Activated CD8-positive, alpha-beta memory T cell treated with anti-CD3 and anti-CD28 coated beads, Interleukin-2, amount 50 U/mL, for 48 hours (primary cell): ENCODE data around the gene RFNG.

Experiments
- DNase-seq: peaks from one replicate; pipeline ENCODE4 v3.0.0-alpha.2; 2020

Gene RFNG

DNA sequence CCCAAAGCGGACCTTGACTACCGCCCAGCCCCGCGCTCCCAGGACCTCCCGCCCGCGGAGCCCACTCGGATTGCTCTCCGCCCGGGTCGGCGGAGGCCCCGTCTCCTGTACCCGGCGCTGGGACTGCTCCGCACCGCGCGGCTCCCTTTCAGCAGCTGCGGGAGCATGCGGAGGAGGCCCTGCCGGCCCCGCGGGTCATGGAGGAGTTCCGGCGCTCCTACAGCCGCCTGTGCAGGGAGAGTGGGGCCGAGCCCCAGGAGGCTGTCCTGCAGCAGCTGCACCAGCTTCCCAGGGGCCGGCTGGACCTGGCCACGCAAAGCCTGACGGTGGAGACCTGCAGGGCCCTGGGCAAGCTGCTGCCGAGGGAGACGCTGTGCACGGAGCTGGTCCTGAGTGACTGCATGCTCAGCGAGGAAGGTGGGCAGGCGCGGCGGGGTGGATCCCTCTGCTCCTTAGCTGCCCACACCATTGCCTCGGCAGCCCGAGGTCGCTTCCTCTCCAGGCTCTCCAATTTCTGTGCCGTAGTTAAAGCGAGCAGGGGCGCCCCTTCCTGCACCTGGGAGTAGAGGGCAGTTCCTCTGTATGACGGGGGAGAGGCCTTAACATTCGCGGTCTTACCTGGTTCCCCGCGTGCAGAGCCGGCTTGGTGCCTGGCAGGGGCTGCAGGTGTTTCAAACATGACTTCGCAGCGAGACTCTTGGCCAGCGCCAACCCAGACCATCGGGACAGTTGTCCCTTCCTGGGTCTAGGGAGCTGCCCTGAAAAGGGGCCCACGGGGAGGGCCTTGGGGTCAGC lies 28.0 kb downstream of the RFNG start:
- DNase-seq = peak; percentile 73

DNA sequence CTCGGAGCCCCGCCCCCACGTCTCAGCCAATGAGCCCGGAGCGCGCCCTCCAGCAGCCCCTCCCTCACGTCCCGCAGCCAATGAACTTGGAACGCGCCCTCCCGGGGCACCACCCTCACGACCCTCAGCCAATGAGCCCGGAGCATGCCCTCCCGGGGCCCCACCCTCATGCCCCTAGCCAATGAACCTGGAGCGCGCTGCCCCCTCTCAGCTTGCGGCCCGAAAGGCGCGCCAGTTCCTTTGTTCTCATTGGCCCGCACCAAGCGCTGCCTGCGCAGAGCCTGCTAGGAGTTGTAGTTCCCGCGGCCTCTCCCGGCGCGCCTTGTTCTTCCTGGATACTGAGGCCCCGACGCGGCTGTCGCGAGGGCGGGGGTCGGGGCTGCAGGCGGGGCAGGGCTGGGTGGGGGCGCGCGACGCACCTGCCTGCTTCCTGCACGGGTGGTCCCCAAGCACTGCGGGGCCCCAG lies 28.6 kb downstream of the RFNG start, which contains the start of gene LRRC45:
Gene LRRC45 (plus strand): TSS at position 325 of the 466 bp plus-strand sequence. CDS start 339 bp downstream, outside the sequence.
- peak; percentile 99 for DNase-seq

DNA sequence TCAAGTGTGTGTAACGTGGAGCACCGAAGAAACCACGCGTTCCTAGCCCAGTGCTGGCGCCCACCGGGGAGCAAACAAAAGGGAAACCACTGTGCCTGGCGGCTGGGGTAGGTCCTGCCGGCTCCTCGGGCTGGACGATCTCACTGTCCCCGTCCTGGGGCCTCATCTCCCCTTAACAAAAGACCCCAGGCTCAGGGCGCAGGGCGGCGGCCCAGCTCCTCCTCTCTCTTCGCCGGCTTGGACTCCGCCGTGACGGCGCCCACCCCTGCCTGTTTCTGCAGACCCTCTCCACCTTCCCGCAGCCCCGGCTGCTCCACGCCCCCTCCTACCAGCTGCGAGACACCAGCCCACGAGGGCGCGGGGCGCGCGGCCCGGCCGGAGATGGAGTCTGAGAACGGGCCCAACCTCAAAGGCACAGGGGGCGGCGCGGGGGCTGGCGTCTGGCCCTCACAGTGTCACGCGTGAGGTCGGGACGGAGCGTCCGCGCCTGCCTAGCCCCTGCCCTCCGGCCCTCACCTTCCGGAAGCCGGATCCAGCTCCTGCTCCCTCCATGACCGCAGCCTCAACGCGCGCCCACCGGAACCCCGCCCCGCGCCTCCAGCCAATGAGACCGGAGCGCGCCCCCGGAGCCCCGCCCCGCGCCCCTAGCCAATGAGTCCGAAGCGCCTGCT lies 29.2 kb downstream of the RFNG start, which contains the start of gene CENPX:
Gene CENPX (minus strand): TSS at position 569 of the 671 bp plus-strand sequence. CDS start 17 bp downstream, at position 552.
- DNase-seq = no peak

DNA sequence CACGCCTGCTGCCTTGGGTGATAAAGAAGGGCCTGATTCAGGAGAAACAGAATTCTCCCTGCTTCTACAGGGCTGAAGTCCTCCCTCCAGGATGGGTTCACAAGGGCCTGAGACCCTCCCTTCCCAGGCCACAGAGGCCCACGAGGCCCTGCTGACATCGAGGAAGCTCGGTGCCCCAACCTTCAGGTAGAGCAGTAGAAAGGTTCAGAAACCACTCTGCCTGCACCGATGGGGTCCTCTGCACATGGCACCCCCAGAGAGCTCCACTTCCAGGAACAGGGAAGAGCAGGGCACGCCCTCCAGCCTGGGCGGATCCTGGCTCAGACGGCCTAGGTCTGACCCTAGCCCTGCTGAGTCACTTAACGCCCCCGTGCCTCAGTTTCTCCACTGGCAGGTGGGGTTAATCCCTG lies 29.7 kb downstream of the RFNG start:
- no peak for DNase-seq

DNA sequence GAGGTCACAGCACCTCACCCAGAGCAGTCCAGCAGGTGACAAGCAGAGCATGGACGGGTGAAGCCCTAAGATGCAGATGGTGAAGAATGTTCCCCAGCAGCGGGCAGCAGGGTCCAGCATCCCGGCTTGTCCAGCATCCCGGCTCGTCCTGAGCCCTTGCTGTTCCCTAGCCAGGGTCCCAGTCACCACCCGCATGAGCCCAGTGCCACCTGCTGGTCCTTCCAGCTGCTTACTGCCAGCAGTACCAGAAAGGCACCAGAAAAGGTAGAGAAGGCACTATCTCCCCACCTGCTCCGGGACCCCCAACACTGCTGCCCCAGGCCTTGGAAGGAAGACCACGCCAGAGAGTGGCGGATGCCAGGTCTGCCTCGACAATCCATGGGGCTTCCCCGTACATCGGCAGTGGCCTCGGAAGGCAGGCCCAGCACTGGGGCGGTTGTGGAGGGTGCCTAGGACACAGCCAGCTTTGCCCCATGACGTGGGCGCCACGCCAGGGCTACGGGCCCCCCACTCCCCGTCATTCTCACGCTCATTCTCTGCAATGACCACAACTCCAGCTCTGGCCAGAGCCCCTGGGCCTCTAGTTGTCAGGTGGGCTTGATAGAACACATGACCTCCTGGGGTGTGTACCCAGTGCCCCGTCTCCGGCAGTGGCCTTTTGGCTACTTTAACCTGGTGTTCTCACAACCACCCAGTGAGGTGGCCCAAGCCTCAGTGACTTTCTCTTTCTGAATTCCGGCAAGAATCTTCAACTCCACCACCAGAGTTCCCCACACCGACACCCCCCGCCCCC lies 30.3 kb downstream of the RFNG start:
- DNase-seq = peak; percentile 75

DNA sequence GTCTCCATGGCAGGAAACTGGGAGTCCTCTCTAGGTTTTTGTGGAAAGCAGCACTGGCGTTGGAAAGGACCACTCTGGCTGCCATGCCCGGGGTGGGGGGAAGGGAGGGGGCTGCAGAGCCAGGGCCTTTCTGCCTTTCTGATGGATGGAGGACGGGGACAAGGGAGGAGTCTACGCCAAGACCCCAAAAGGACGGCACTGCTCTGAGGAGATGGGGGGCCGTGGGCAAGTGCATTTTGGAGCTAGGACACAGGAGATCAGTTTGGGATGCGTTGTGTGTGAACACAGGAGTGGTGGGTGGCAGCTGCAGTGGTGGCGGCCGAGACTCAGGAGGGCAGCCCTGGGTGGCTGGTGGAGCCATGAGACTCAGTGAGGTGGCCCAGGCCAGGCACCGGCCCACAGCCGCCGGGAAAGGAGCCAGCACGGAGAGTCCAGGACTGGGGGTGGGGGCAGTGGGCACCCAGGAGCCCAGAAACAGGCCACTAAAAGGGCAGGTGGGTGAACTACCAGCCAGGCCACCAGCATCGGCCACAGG lies 31.0 kb downstream of the RFNG start:
- DNase-seq = no peak

DNA sequence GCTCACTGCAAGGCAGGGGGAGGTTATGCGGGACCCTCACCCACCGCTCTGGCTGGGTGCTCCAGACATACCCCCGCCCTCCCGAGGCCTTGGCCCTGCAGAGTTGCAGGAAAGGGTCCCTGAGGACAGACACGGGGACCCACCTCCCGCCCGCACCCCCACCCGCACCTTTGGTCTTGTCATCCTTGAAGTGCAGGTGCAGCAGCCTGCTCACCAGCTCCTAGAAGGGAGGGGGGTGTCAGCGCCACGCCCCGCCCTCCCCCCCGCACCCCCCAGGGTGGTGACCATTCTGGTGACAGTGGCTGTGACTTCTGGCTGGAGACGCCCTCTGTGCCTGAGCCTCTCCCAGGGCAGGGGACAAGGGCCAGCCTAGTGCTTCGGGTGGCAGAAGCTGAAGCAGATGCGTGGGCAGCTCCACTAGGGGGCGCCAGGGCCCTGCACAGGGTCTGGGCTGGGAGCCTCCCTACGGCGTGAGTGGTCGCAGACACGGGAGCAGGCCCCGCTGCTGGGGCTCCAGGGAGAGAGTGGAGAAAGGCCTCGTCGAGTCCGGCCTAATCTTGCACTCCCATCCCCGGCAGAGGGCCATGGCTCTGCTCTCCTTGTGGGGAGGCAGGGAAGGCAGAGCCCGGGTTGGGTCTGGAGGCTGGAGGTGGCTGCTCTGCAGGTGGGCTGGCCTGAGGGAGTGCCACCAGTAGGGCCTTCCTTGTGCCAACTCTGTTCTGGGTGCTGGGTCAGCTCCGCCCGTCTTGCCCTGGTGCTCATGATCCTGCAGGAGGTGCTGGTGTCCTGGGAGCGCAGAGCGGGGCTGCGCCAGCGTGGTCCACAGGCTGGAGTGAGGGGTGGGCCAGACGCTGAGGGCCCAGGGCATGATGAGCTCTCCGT lies 31.7 kb downstream of the RFNG start:
- peak; percentile 93 for DNase-seq

DNA sequence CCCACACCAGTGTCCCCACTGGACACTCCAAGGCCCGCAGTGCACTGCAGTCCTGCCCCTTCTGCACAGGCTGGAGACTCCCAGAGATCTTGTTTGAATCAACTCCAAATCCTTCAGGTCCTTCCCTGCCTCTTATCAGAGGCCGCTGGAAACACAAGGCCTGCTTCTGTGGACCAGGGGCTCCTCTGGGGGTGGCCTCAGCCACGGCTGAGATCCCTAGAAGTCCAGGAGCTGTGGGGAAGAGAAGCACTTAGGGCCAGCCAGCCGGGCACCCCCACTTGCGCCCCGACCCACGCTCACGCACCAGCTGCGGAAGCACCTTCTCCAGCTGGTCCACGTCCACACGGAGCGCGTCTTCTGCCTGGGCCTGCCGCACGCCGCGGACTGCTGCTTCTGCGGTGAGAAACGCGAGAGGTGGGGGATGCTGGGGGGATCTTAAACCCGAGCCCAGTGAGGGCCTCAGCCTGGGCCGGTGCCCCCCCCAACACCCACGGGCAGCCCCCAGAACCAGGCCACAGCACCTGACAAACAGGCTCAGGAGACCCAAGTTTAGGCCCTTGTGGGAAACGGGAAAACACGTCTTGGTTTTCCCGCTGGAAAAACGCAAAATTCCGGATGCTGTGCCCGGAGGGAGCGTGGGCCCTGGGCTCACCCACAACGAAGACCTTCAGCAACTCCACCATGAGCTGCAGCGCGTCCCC lies 32.5 kb downstream of the RFNG start:
- DNase-seq = no peak

DNA sequence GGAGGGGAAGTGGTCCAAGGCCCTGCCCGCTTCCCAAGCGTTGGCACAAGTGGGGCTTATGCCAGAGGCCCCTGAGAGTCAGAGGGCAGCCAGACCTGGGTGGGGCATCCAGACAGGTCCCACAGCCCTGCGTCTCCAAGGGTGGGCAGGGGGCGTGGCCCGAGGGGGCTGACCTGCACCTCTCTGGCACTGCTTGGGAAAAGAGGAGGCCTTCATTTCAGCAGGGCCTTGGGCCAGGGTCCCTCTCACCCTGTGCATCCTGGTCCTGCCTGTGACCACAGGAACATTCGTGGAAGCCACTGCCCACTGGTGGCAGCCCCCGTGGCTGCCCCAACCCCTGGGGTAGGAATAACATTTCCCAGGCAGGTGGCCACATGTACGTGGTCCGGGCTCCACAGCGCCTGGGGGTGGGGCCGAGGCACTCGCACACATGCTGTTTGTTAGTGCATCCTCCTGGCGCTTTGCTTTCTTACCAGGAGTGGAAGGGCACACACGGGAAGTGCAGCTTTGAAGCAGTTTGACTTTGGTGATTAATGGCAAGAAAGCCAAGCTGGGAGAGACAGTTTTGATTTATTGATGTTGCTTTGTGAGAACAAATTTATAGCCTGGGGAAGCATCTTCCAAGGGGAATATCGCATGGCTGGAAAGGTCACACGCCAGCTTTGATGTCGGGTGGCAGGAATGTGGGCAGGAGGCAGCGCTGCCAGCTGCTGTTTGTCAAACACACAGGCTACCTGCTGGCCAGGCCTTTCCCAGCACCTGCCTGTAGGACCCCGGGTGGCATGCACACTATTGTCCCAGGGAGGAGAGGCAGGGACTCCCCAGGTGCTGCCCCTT lies 33.2 kb downstream of the RFNG start:
- no peak for DNase-seq

DNA sequence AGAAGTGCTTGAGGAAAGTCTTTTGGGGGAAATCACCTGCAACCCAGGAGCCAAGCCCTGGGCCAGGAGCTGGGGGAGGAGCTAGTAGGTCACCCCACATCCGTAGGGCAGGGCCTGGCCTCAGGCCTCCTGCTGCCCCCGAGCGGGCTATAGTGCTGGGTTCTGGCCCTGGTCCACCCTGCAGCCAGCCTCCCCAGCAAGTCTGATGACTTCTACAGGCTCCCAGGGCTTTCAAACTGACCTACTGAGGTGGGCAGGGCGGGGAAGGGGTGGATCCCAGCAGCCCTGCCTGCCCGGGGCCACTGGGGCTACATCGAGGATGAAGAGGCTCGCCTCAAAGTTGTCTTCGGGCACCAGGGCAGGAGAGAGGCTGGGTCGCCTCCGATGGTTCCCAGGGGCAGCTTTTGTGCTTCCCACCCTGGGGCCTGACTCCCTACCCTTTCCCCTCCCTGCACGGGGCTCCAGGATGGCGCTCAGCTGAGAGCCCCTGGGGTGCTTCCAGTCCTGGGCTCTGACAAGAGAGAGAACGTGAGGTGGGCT lies 33.9 kb downstream of the RFNG start:
- DNase-seq = no peak

DNA sequence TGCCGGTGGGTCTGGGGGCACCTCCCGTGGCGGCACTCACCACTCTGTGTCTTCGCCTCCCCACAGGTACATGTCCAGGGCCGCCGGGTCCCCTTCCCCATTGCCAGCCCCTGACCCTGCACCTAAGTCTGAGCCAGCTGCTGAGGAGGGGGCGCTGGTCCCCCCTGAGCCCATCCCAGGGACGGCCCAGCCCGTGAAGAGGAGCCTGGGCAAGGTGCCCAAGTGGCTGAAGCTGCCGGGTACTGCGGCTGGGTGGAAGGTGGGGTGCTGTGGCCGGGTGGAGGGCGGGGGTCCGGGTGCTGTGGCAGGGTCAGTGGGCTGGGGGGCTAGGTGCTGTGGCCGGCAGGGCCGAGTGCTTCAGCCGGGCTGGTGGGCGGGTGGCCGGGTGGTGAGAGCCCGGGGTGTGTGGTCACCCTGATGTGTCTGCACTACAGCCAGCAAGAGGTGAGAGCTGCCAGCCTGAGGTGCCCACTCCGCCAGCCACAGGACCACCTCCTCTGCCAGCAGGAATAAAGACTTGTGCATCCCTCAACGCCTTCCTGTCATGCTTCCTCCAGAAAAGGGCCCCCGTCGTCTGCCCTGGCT lies 34.6 kb downstream of the RFNG start:
- no peak for DNase-seq

DNA sequence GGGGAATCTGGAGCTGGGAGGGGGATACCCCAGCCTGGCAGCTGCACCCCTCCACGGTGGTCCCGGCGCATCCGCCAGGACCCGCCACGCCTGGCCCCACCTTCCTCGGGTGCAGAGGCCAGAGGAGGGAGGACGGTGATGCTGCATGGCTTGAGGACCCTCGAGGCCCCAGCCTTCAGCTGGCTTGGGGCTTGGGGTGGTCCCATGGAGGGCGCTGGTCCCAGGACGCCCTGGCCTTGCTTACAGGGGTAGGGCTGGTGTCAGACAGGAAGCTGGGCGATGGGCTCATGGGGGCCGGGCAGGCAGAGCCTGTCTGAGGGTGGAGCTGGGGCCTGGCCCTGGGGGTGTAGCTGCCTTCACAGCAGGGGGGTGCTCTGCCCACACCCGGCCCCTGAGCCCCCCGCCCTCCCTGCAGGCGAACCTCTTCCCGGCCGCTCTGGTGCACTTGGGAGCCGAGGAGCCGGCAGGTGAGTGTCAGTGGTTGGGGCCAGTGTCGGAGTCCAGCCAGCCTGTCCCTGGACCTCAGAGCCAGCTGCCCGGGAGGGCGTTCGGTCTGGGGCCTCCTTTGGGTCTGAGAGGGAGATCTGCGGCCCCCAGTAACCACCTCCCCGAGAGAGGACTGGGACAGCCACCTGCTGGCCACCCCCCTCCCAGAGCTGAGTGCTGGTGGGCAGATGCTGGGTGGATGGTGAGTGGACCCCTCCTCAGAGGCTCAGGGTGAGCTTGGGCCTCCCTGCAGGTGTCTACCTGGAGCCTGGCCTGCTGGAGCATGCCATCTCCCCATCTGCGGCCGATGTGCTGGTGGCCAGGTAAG lies 35.3 kb downstream of the RFNG start:
- no peak for DNase-seq

DNA sequence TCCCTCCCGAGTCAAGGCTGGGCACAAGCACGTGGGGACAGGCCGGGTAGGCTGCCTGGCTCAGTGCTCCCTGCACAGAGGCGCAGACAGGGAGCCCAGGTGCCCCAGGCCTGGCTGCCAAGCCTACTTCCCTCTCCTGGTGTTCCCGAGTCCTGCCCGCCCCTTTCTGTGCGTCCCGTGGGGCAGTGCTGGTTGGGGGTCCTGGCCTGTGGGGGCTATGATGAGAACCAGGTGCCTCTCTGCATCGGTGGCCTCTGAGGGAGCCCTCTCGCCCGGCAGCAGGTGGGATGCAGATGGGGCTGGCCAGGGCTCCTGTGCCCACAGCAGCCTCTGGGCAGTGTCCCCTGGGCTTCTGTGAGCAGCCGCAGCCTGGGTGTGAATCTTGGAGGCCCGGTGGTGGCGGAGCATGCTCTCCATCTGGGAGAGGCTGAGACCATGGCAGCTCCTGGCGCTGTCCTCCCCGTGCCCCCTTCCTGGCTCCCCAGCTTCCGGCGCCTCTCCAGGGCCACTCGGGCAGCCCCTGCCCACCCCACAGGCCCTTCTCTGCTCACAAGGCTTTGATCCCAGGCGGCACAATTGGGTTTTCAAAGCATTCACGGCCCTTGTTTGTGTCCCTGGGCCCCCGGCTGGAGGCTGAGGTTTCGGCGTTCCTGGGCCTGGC lies 36.2 kb downstream of the RFNG start:
- no peak for DNase-seq

DNA sequence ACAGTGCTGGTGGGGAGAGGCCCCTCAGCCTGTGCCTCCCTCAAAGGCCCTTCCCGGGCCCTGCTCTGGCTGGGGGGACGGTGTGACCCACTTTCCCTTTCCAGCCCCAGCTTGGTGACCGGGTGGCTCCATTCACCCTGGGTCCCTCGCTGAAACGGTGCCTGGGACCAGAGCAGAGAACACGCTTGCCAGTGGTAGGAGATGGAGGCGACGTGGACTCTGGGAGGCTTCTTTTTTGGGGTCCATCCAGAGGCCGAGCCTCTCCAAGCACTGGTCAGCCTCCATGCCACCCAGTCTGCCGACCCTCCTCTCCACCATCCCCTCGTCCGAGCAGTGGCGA lies 36.7 kb downstream of the RFNG start:
- DNase-seq = no peak

DNA sequence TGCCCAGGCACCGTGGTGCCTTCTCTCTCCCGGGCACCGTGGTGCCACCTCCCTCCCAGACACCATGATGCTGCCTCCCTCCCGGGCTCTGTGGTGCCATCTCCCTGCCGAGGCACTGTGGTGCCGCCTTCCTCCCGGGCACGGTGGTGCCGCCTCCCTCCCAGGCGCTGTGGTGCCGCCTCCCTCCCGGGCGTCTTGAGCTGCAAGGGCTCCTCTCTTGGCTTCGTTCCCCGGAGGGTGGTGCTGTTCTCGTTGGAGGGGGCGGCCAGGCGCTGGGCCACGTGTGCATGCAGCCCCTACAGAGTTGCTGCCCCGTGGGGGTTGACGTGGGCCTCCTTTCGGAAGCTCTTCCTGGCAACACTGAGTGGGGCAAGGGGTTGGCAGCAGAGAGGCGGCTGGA lies 37.2 kb downstream of the RFNG start:
- DNase-seq = no peak

DNA sequence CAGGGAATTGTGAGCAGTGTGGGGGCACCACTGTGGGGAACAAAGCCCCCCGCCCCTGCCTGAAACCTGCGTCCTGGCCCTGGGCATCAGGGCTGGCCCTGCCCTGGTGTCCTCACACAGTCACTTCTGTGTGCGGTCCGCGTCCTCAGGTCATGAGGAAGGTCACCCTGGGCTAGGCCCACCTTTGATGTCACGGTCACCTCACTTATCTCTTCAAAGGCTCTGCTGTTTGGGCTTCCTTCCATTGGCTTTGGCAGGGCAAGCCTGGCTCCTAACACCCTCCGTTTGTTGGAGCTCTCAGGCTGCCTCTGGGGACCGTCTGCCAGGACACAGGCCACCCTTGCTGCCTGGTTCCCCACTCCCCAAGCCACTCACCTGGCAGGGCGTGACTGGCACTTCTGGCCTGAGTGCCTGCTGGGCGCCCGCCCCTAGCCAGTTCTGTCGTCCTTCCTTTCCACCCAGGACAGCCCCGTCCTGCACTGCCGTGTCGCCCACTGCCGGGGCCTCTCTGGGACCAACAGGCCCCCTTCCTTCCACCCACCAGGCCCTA lies 37.8 kb downstream of the RFNG start:
- no peak for DNase-seq

DNA sequence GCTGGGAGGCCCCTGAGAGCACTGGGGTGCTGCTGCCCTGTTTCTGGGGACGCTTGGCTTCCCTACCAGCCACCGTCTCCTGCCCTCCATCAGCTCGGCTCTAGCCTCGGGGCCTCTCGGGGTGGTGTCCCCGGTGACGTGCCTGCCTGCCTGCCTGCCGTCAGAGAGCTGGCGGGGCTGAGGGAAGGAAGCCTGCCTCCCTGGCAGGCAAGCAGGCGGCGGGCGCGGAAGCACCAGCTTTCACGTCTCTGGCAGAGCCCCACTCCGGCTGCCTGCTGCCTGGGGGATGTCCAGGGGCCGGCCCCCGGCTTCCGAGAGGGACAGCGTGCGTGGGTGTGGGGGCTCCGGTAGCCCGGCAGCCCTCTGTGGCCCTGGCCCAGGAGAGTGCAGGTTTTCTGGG lies 38.3 kb downstream of the RFNG start:
- DNase-seq = no peak
